Measurements from ENCODE around the gene ULBP3. TPM values are rescaled to one million over a fixed set of nuclear protein-coding genes. Genes with fewer than 3 reads are reported as not detected.

Gene ULBP3
- total RNA-seq, 1 donor: 11.2 TPM

DNA sequence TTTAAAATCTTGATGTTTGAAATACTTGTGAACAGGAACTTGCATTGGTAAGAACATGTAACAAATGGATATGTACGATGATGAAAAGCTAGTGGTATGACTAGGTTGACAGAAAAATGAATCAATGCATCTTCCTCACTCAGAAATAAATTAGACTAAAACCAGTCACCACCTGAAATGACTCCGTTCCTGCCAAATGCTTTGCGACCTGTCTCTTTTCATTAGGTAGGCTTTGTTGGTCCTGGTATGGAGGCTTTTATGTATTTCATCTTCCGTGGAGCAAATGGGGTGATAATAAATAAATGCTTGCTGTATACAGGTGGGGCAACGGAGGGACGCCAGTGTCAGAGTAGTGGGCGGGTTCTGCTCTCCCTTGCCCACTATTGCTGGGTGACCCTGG is 17.1 kb upstream of the ULBP3 start:
- Histone ChIP-seq H3K4me3 (ENCODE audit: insufficient read depth, low read length) (no peak overlapping the region), H3K36me3 (ENCODE audit: insufficient read depth, low read length) (no peaks in the 10 kb centered on the region), H3K79me2 (ENCODE audit: insufficient read depth, low read length) (no peaks in the 10 kb centered on the region), H3K4me1 (ENCODE audit: insufficient read depth, low read length) (no peaks in the 10 kb centered on the region), H3K27me3 (ENCODE audit: insufficient read depth, low read length) (peaks cover 50% of the 10 kb centered on the region), H3K4me2 (ENCODE audit: insufficient read depth, low read length) (no peak overlapping the region), H3K27ac (ENCODE audit: low read depth, low read length) (no peak overlapping the region), H4K20me1 (ENCODE audit: insufficient read depth, low read length) (no peaks in the 10 kb centered on the region), H2AFZ (ENCODE audit: low read length) (no peak overlapping the region), H3K9me3 (ENCODE audit: low read depth, low read length) (no peaks in the 10 kb centered on the region)
- DNase-seq (ENCODE audit: insufficient read length, low spot score, missing footprints): no peak
- TF ChIP-seq, protein P1, sequence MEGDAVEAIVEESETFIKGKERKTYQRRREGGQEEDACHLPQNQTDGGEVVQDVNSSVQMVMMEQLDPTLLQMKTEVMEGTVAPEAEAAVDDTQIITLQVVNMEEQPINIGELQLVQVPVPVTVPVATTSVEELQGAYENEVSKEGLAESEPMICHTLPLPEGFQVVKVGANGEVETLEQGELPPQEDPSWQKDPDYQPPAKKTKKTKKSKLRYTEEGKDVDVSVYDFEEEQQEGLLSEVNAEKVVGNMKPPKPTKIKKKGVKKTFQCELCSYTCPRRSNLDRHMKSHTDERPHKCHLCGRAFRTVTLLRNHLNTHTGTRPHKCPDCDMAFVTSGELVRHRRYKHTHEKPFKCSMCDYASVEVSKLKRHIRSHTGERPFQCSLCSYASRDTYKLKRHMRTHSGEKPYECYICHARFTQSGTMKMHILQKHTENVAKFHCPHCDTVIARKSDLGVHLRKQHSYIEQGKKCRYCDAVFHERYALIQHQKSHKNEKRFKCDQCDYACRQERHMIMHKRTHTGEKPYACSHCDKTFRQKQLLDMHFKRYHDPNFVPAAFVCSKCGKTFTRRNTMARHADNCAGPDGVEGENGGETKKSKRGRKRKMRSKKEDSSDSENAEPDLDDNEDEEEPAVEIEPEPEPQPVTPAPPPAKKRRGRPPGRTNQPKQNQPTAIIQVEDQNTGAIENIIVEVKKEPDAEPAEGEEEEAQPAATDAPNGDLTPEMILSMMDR (IDR thresholded peaks at IDR 0.05; ENCODE audit: extremely low read depth, low read depth, low read length): no peak

DNA sequence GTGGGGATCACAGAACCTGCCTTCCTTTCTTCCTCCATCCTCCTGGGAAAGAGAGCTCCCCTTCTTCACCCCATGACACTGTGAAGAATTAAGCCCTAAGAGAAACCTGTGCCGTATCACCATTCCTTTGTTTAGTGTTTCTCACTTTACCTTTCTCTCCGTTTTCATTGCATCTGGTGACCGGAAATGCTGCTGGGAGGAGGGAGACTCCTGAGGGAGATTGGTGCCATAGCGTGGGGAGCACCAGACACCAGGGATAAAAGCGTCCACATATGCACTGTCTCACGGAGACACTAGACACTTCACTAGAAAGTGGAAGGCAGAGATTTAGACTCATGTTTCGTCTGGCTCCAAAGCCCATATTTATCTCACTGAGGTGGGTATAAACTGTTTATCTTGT is 15.5 kb upstream of the ULBP3 start:
- H2AFZ ChIP-seq (ENCODE audit: low read length): no peak overlapping the region
- TF ChIP-seq, protein P1 (IDR thresholded peaks at IDR 0.05; ENCODE audit: extremely low read depth, low read depth, low read length): no peak
- H3K4me1 ChIP-seq (ENCODE audit: insufficient read depth, low read length): no peaks in the 10 kb centered on the region
- H3K36me3 ChIP-seq (ENCODE audit: insufficient read depth, low read length): no peaks in the 10 kb centered on the region
- H4K20me1 ChIP-seq (ENCODE audit: insufficient read depth, low read length): no peaks in the 10 kb centered on the region
- no peaks in the 10 kb centered on the region for H3K79me2 ChIP-seq (ENCODE audit: insufficient read depth, low read length)
- DNase-seq (ENCODE audit: insufficient read length, low spot score, missing footprints): no peak
- no peak overlapping the region for H3K4me2 ChIP-seq (ENCODE audit: insufficient read depth, low read length)
- H3K4me3 ChIP-seq (ENCODE audit: insufficient read depth, low read length): no peak overlapping the region
- H3K27ac ChIP-seq (ENCODE audit: low read depth, low read length): no peak overlapping the region
- H3K9me3 ChIP-seq (ENCODE audit: low read depth, low read length): no peaks in the 10 kb centered on the region
- H3K27me3 ChIP-seq (ENCODE audit: insufficient read depth, low read length): peaks cover 36% of the 10 kb centered on the region

DNA sequence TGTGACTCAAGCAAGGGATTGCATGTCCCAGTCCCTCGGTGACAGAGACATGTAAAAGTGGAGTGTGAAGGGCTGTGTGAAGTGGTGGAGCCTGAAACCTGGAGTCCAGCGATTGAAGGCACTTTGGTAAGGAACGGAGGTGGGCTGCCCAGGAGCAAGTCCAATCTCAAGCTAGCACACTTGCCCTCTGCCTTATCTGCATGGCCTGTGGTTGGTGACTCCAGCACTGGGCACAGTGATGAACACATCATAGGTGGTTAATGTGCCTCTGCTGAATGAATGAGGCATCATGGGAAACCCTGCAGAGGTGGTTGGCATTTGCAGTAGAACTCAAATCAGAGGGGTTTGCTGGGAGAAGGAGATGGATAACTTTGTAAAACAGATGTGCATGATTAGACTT is 14.9 kb upstream of the ULBP3 start:
- no peaks in the 10 kb centered on the region for H4K20me1 ChIP-seq (ENCODE audit: insufficient read depth, low read length)

DNA sequence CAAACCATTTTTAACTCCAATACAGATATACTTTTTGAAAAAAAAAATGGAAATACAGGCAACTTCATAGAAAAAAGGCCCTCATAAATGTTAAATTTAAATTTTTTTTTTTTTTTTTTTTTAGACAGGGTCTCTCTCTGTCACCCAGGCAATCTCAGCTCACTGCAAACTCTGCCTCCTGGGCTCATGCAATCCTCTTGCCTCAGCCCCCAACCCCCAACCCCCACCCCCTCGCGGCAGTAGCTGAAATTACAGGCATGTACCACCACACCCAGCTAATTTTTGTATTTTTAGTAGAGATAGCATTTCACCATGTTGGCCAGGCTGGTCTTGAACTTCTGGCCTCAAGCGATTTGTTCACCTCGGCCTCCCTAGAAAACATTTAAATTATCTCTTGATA is 12.8 kb upstream of the ULBP3 start:
- H3K9me3 ChIP-seq (ENCODE audit: low read depth, low read length): no peaks in the 10 kb centered on the region
- TF ChIP-seq, protein P1 (IDR thresholded peaks at IDR 0.05; ENCODE audit: extremely low read depth, low read depth, low read length): no peak
- no peak overlapping the region for H3K4me3 ChIP-seq (ENCODE audit: insufficient read depth, low read length)
- H3K79me2 ChIP-seq (ENCODE audit: insufficient read depth, low read length): no peaks in the 10 kb centered on the region
- no peak overlapping the region for H3K27ac ChIP-seq (ENCODE audit: low read depth, low read length)
- no peak for DNase-seq (ENCODE audit: insufficient read length, low spot score, missing footprints)
- H3K4me2 ChIP-seq (ENCODE audit: insufficient read depth, low read length): no peak overlapping the region
- H3K4me1 ChIP-seq (ENCODE audit: insufficient read depth, low read length): no peaks in the 10 kb centered on the region
- peaks cover 28% of the 10 kb centered on the region for H3K27me3 ChIP-seq (ENCODE audit: insufficient read depth, low read length)
- H4K20me1 ChIP-seq (ENCODE audit: insufficient read depth, low read length): no peaks in the 10 kb centered on the region
- H2AFZ ChIP-seq (ENCODE audit: low read length): no peak overlapping the region
- H3K36me3 ChIP-seq (ENCODE audit: insufficient read depth, low read length): no peaks in the 10 kb centered on the region

More for the DNA sequence above, 14.9 kb upstream of the ULBP3 start:
- Histone ChIP-seq H3K79me2 (ENCODE audit: insufficient read depth, low read length) (no peaks in the 10 kb centered on the region), H3K36me3 (ENCODE audit: insufficient read depth, low read length) (no peaks in the 10 kb centered on the region), H3K27ac (ENCODE audit: low read depth, low read length) (no peak overlapping the region), H3K4me3 (ENCODE audit: insufficient read depth, low read length) (no peak overlapping the region), H3K27me3 (ENCODE audit: insufficient read depth, low read length) (peaks cover 30% of the 10 kb centered on the region), H3K4me2 (ENCODE audit: insufficient read depth, low read length) (no peak overlapping the region), H2AFZ (ENCODE audit: low read length) (no peak overlapping the region), H3K9me3 (ENCODE audit: low read depth, low read length) (no peaks in the 10 kb centered on the region), H3K4me1 (ENCODE audit: insufficient read depth, low read length) (no peaks in the 10 kb centered on the region)
- TF ChIP-seq, protein P1 (IDR thresholded peaks at IDR 0.05; ENCODE audit: extremely low read depth, low read depth, low read length): no peak
- DNase-seq (ENCODE audit: insufficient read length, low spot score, missing footprints): no peak
